Breast epithelium (tissue), 4 donors: ENCODE measurements around the gene NPB. TPM values are rescaled to one million over a fixed set of nuclear protein-coding genes. Genes with fewer than 3 reads are reported as not detected.

Experiments used
- DNase-seq, 2 donors: peaks; one replicate each; pipeline ENCODE4 v3.0.0-alpha.2; 2019; ENCODE audit warnings: low spot score in 2 of 2
- H3K27ac ChIP-seq, 2 donors: fragments of 200-600 bp; sonication (generic) in 1 of 2; one replicate each; pipeline ENCODE4 v1.5.1; 2016 to 2019; ENCODE audit warnings: mild to moderate bottlenecking in 1 of 2
- H3K27me3 ChIP-seq, 2 donors: fragments of 200-600 bp; sonication (generic) in 1 of 2; one replicate each; pipeline versions ENCODE4 v1.5.1 to v1.6.0; 2017 to 2019; ENCODE audit warnings: control low read depth in 1 of 2, mild to moderate bottlenecking in 1 of 2
- H3K36me3 ChIP-seq: fragments of 200-600 bp; one replicate; pipeline ENCODE4 v1.5.1; 2019
- H3K4me1 ChIP-seq, 2 donors: fragments of 200-600 bp; sonication (generic); one replicate each; pipeline ENCODE4 v1.5.1; 2016 to 2019; ENCODE audit warnings: control low read depth in 1 of 2
- H3K4me3 ChIP-seq, 3 donors: fragments of 200-600 bp; sonication (generic); 1 replicate in 2 of 3; 2 replicates in 1 of 3; pipeline ENCODE4 v1.5.1; 2016 to 2019; ENCODE audit warnings: mild to moderate bottlenecking in 3 of 3, moderate library complexity in 2 of 3
- H3K9me3 ChIP-seq, 2 donors: fragments of 200-600 bp; sonication (generic) in 1 of 2; one replicate each; pipeline ENCODE4 v1.5.1; 2016 to 2019; ENCODE audit warnings: control low read depth in 1 of 2
- CTCF ChIP-seq, 3 donors: fragments of 450-650 bp; IDR thresholded peaks; one replicate each; pipeline ENCODE4 v1.5.1; 2016 to 2017; ENCODE audit warnings: antibody characterized with exemption in 3 of 3, mild to moderate bottlenecking in 3 of 3, moderate library complexity in 3 of 3
- POLR2A ChIP-seq: fragments of 450-650 bp; IDR thresholded peaks from one replicate; pipeline ENCODE4 v1.6.1; 2016; ENCODE audit warnings: antibody characterized with exemption, mild to moderate bottlenecking, moderate library complexity
- POLR2AphosphoS5 ChIP-seq, 3 donors: sonication (generic); formaldehyde crosslinking; IDR thresholded peaks; one replicate each; pipeline ENCODE4 v1.6.1; 2017; ENCODE audit warnings: antibody characterized with exemption in 3 of 3
- intact Hi-C: fragments of 100-400 bp; cut with DNase I; formaldehyde crosslinking; loops from one replicate; pipeline ENCODE4 v1.15.1; 2023; ENCODE audit warnings: low total_unique reads
- total RNA-seq, 3 donors: library from RNA; depleted of rRNA; stranded (reverse); fragments of >200 nt; gene quantifications; one replicate each; pipeline ENCODE4 v1.1.0, GENCODE V29; 2016

The NPB gene
- total RNA-seq, 3 donors from 2014 or later = 2.0 TPM; not detected in 2

- no peak for DNase-seq
- H3K9me3 ChIP-seq = no peaks in the 10 kb centered on the region
- H3K36me3 ChIP-seq = no peaks in the 10 kb centered on the region
- intact Hi-C loops = no loop called here
- no peak overlapping the region for H3K27ac ChIP-seq
- H3K4me1 ChIP-seq = peaks cover 0 to 14% of the 10 kb centered on the region in 2 donors
- no peaks in the 10 kb centered on the region for H3K27me3 ChIP-seq
- no peak overlapping the region for H3K4me3 ChIP-seq
- no peak for TF ChIP-seq POLR2A
- no peak for TF ChIP-seq POLR2AphosphoS5 (IDR thresholded peaks at IDR 0.05)
- TF ChIP-seq CTCF (IDR thresholded peaks at IDR 0.05) = no peak
These were observed 36.7 kb upstream of the NPB start for GRCh38 chr17:81865358-81865732.

- intact Hi-C loops = no loop called here
These were observed 36.2 kb upstream of the NPB start for GRCh38 chr17:81865733-81866439.

GRCh38 chr17:81866440-81867169 lies 35.4 kb upstream of the NPB start:
- intact Hi-C loops = no loop called here
- DNase-seq = no peak
- H3K4me3 ChIP-seq = no peak overlapping the region
- no peaks in the 10 kb centered on the region for H3K9me3 ChIP-seq
- no peaks in the 10 kb centered on the region for H3K36me3 ChIP-seq
- TF ChIP-seq CTCF (IDR thresholded peaks at IDR 0.05) (no peak), POLR2A (no peak), POLR2AphosphoS5 (IDR thresholded peaks at IDR 0.05) (peak in 1 of 3 donors; percentile 13)
- H3K4me1 ChIP-seq = peaks cover 0 to 14% of the 10 kb centered on the region in 2 donors
- peak overlapping the region; percentile 97 for H3K27ac ChIP-seq
- no peaks in the 10 kb centered on the region for H3K27me3 ChIP-seq

More at GRCh38 chr17:81865733-81866439, 36.2 kb upstream of the NPB start:
- H3K9me3 ChIP-seq = no peaks in the 10 kb centered on the region
- no peak for DNase-seq
- TF ChIP-seq CTCF (IDR thresholded peaks at IDR 0.05) = no peak
- TF ChIP-seq POLR2AphosphoS5 (IDR thresholded peaks at IDR 0.05) = no peak
- H3K27ac ChIP-seq = peak overlapping the region; percentile 97
- no peaks in the 10 kb centered on the region for H3K27me3 ChIP-seq
- H3K36me3 ChIP-seq = no peaks in the 10 kb centered on the region
- H3K4me1 ChIP-seq = peaks cover 0 to 14% of the 10 kb centered on the region in 2 donors
- no peak overlapping the region for H3K4me3 ChIP-seq

- Histone ChIP-seq H3K36me3 (no peaks in the 10 kb centered on the region), H3K9me3 (no peaks in the 10 kb centered on the region), H3K27me3 (no peaks in the 10 kb centered on the region), H3K27ac (peak overlapping the region; percentile 97), H3K4me1 (peaks cover 0 to 14% of the 10 kb centered on the region in 2 donors), H3K4me3 (no peak overlapping the region)
- no peak for TF ChIP-seq CTCF (IDR thresholded peaks at IDR 0.05)
- no peak for TF ChIP-seq POLR2A
- intact Hi-C loops = no loop called here
- no peak for DNase-seq
These were observed 34.7 kb upstream of the NPB start for GRCh38 chr17:81867170-81867990.
